Kidney epithelial cell (primary cell): ENCODE results near the gene CNTNAP2. TPM values are rescaled to one million over a fixed set of nuclear protein-coding genes. Genes with fewer than 3 reads are reported as not detected.

ENCODE experiments used
- DNase-seq: peaks from one replicate; pipeline ENCODE4 v3.0.0-alpha.2; 2010; ENCODE audit warnings: low read depth
- H3K27me3 ChIP-seq: 2 replicates; pipeline ENCODE4 v1.6.0; 2011; ENCODE audit warnings: low read length; ENCODE audit not compliant: control insufficient read depth, insufficient read depth
- H3K36me3 ChIP-seq: 2 replicates; pipeline ENCODE4 v1.5.1; 2011; ENCODE audit warnings: low read length; ENCODE audit not compliant: control insufficient read depth, insufficient read depth
- H3K4me3 ChIP-seq: 2 replicates; pipeline ENCODE4 v1.5.1; 2011; ENCODE audit warnings: low read depth, mild to moderate bottlenecking, control low read depth, low read length
- CTCF ChIP-seq: IDR thresholded peaks from 2 replicates; pipeline ENCODE4 v1.5.1; 2011; ENCODE audit warnings: mild to moderate bottlenecking, moderate library complexity, low read length, control low read depth, inconsistent platforms; ENCODE audit not compliant: insufficient read depth, poor library complexity, severe bottlenecking
- total RNA-seq: library from RNA; depleted of rRNA; stranded (reverse); fragments of >200 nt; gene quantifications from 2 replicates; pipeline ENCODE4 v1.2.3, GENCODE V29; 2015

The CNTNAP2 gene
- total RNA-seq, 1 donor from 2014 or later, result 14.0 TPM

DNA sequence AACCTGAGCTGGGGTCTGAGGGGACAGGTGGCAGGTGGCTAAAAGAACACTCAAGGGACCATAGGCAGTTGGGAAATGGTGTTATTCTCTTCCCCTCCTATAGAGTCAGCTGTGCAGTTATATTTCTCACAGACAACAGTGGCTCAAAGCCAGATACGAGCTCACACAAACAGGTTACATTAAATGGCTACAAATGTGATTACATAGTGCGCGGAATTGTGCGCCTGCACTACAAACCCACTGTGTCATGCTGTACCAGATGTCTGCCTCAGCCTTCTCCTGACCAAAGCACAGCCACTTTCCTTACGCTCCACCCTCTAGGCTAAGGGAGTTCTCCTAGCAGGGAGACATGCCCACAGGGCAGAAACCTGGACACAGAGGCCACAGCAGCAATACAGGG is 387.2 kb downstream of the CNTNAP2 start:
- no peaks in the 10 kb centered on the region for H3K36me3 ChIP-seq
- TF ChIP-seq CTCF, result no peak
- DNase-seq, result no peak

GRCh38 chr7:146510088-146510680 is 393.6 kb downstream of the CNTNAP2 start:
- no peaks in the 10 kb centered on the region for H3K36me3 ChIP-seq
- H3K27me3 ChIP-seq, result no peaks in the 10 kb centered on the region
- H3K4me3 ChIP-seq, result no peak overlapping the region
- no peak for TF ChIP-seq CTCF
- DNase-seq, result no peak

More for the DNA sequence above, 387.2 kb downstream of the CNTNAP2 start:
- H3K4me3 ChIP-seq, result no peak overlapping the region
- H3K27me3 ChIP-seq, result no peaks in the 10 kb centered on the region

- DNase-seq, result no peak
- TF ChIP-seq CTCF, result no peak
- no peaks in the 10 kb centered on the region for H3K36me3 ChIP-seq
Measured at GRCh38 chr7:146514304-146514703, 397.7 kb downstream of the CNTNAP2 start.

DNA sequence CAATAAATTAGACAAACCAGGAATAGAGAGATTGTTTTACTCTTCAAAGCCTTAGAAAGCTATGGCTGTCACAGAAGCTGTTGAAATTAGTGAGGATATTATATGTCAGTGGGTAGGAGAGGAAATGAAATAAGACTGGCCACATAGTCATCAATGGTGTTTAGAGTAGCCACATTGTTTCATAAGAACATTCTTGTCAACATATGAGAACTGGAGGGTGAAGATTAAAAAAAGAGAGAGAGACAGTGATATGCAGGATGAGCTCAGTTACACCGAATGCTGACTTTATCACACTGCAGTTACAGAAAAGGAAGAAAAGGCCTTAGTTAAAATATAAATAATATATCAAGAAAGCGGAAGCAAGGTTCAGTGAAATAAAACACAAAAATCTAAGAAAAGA is 412.0 kb downstream of the CNTNAP2 start:
- no peak overlapping the region for H3K4me3 ChIP-seq
- DNase-seq, result no peak
- no peak for TF ChIP-seq CTCF
- no peaks in the 10 kb centered on the region for H3K36me3 ChIP-seq
- no peaks in the 10 kb centered on the region for H3K27me3 ChIP-seq

More at GRCh38 chr7:146514304-146514703, 397.7 kb downstream of the CNTNAP2 start:
- no peaks in the 10 kb centered on the region for H3K27me3 ChIP-seq
- no peak overlapping the region for H3K4me3 ChIP-seq

DNA sequence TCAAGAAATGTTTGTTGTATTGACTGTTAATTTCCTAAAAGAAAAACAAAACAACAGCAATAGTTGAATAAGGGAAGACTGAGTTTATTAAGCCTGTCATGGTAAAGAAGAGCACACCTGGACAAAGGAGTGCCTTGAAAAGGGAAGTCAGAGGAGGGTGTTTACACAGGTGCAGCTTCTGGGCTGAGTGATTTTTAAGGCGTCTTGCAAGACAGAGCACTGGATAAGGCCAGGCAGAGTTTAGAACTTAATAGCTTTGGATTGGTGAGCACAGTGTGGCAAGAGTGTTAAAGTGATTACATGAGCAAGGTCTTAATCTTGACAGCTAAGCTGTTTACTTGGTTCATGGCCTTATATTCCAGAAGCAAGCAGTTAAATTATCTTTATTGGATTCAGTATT is 423.2 kb downstream of the CNTNAP2 start:
- DNase-seq, result peak; percentile 28
- Histone ChIP-seq H3K27me3 (no peaks in the 10 kb centered on the region), H3K4me3 (no peak overlapping the region), H3K36me3 (no peaks in the 10 kb centered on the region)
- TF ChIP-seq CTCF, result no peak

GRCh38 chr7:146542101-146542500 is 425.5 kb downstream of the CNTNAP2 start:
- Histone ChIP-seq H3K4me3 (no peak overlapping the region), H3K27me3 (no peaks in the 10 kb centered on the region), H3K36me3 (no peaks in the 10 kb centered on the region)
- DNase-seq, result no peak
- TF ChIP-seq CTCF, result no peak
